D721Med (cell line): Measurements from ENCODE around the gene SIDT2.
"Not testable (repeated sequence)": the region's sequence is repeated elsewhere in the genome, so short reads cannot be mapped to it uniquely, and the experiment has no call there.

Source experiments
- DNase-seq: peaks from one replicate; pipeline ENCODE4 v3.0.0; 2011; ENCODE audit warnings: low spot score; ENCODE audit not compliant: insufficient read length
- FAIRE-seq: peaks from 2 replicates; lab custom pipeline; 2011; peaks lifted over from hg19 to GRCh38; lab: Jason Lieb, UNC
- CTCF ChIP-seq: IDR thresholded peaks from 2 replicates; pipeline ENCODE4 v1.5.1; 2012; ENCODE audit warnings: mild to moderate bottlenecking, control low read depth; ENCODE audit not compliant: insufficient read depth; ENCODE audit errors: missing control alignments

Gene SIDT2

GRCh38 chr11:117209351-117210125, 31.0 kb downstream of the SIDT2 start:
- not testable (repeated sequence) for FAIRE-seq, DNase-seq

- FAIRE-seq (no peak), DNase-seq (no peak)
- TF ChIP-seq CTCF: no peak
Observed at GRCh38 chr11:117210620-117211019, 32.1 kb downstream of the SIDT2 start.

GRCh38 chr11:117212697-117213355, 34.3 kb downstream of the SIDT2 start:
- FAIRE-seq (no peak), DNase-seq (no peak)
- TF ChIP-seq CTCF: no peak

GRCh38 chr11:117214404-117215110, 36.0 kb downstream of the SIDT2 start:
- TF ChIP-seq CTCF: no peak
- no peak for DNase-seq
- FAIRE-seq: no peak

GRCh38 chr11:117217141-117218084, 38.9 kb downstream of the SIDT2 start:
- no peak for FAIRE-seq
- no peak for DNase-seq
- TF ChIP-seq CTCF: no peak

- no peak for DNase-seq
- TF ChIP-seq CTCF: no peak
- no peak for FAIRE-seq
Observed at GRCh38 chr11:117218133-117218915, 39.8 kb downstream of the SIDT2 start.
